GM18858 (cell line): ENCODE results near the gene NTS.

Experiments
- ATAC-seq: cut with Tn5 transposase; IDR thresholded peaks from one replicate; pipeline ENCODE4 v1.9.1; 2021; ENCODE audit not compliant: unreplicated experiment

The NTS gene

DNA sequence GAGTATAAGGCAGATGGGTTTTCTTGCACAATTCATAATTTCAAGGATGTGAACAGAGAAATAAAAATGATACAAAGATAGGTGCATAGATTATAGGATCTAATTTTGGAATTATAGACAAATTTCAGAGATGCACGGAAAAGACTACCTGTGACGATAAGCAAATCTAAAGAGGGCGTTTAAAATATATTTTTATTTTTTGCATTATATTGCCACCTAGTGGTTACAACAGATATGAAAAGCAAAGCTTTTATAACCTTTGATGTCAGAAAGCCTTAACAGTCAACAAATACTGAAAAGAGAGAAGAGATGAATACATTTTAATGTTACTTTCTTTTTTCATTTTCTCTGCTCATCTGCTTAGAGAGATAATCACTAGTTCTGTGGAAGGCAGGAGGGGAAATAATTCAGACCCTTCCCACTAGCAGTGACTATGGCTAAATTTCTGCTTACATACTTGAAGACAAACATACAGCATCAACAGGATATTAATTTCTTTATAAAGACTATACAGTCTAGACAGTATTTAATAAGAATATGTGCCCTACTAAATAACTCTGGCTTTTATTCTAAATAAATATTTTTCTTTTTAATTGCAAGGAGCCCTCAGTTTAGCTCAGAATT is 46.3 kb downstream of the NTS start:
- peak; percentile 84 for ATAC-seq

DNA sequence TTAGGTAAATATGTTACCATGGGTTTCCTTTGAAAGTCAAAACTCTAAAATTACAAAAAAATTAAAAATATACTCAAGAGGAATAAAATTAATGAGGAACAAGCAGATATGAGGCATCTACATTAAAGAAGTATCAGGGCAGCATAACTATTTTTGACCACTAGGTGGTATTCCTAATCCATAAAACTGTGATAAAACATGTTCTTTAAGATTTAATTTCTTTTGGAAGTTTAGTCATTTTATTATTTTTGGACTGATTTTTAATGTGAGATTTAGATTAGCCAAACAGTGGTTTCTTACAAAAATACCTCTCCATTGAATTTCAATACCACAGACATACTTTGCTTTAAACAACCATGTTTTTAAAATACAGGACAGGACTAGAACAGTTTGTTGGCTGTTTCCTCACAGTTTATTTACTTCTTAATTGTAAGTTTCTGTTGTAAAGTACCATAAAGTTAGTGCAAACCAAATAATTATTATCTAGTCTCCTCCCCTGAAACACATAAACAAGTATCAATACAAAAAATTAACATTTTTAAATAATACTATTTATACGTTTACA is 49.8 kb downstream of the NTS start:
- no peak for ATAC-seq

DNA sequence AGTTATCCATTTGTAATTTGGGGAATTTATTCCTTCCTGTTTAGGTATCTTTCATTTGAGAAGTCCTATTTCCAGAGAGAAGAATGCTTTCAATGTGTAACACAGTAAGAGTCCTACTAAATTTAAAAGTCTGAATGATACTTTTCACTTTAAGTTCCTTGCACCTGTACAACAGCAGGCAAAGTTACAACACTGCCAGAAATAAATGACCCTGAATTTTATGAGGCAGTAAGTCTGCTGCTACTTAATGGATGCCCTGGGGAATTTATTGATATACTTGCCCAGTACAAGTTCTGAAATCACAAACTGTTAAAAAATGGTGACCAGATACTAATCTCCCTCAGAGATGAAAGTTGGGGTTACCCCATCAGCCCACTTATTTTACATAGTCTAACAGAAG is 53.1 kb downstream of the NTS start:
- ATAC-seq: no peak
